HG03354 (cell line): ENCODE results near the gene FAM120AOS.
A peak's percentile ranks its signal among the peaks of the same experiment; 100 is the strongest.

ENCODE experiments used
- ATAC-seq: cut with Tn5 transposase; IDR thresholded peaks from one replicate; pipeline ENCODE4 v1.9.1; 2021; ENCODE audit warnings: mild to moderate bottlenecking; ENCODE audit not compliant: unreplicated experiment, poor library complexity, severe bottlenecking

Gene FAM120AOS

DNA sequence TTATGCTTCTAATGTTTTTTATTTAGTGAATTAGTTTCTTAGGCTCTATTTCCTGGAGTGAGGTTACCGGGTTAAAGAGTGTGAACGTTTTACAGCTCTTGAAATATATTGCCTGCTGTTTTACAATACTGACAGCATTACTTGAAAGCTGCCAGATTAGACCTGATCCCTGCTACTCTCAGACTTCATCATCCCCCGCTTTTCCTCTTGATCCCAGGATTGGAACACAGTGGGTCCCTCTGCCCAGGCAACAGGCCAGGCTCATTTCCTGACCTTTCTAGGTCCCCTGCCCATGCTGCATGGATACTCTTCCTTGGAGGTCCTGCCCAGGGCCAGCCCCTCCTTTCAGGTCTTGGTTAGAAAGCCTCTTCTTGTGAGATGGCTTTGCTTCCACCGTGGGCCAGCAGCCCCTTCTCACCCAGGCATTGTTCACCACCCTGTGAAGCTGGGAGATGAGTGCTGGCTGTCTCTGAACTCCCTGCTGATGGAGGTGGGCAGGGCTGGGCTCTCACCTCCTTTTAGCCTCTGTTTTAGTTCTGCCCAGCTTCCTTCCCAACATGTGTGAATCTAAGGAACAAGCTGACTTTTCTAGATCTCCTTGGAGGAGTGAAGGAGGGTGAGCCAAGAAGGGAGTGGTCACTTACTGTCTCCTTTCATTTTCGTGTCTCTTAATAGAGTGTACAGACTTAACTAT is 15.5 kb upstream of the FAM120AOS start:
- ATAC-seq = no peak

DNA sequence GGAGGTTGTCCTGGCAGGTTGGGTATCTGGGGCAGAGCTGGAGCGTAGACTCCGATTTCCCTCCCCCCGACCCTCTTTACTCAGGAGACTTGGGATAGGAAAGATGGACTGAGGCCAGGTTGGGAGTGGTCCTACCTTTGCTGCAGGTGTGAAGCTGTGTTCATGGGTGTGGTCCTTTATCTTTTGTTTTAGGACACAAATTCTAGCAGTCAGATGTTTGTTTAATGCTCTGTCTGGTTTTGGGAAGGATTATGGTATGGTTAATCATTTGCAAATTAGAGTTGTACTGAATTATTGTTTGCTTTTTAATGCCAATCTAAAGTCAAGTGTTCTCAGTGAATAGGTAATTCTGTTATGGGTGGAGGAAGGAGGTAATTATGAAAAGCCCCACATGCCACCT is 14.1 kb upstream of the FAM120AOS start:
- ATAC-seq = no peak

DNA sequence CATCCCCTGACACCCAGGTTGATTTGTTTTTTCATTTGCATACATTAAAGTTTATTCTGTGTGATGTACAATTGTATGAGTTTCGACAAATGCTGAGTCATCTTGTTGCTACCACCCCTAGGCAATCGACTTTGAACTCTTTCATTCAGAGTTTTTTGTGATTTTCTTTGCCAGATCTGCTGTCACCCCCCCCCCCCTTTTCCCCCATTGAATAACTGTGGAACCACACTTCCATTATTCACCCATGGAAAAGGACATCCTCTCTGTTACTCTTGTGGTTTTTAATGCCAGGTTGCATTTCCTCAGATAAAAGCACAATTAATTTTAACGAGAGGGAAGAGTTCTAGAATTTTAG is 13.7 kb upstream of the FAM120AOS start:
- ATAC-seq = no peak

DNA sequence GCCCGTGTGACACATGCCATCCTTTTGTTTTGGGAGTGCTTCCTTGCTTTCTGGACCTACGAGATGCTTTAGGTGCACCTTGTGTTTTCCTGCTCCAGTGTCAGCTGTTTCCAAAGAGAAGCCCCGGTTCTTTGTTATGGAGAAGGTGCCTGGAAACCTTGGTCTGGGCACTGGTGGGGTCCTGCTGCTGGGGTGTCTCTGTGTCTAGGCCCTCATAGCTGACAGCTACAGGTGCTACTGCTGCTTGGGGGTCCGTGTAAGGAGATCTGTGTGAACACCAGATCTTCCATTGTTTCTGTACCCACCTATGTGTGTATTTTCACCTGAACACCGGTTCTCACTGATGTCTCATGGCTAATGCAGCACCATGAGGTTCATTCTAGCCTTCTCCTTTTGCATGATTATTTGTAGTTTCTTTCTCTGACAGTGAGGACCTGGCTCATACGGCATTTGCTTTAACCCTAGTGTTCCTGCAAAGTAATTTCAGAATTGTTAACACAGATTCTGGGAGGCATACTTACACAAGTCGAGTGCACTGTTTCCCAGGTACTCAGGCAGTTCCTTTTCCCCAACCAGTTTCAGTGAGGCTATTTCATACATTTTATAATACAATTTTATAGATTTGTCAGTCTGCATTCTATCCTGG is 13.2 kb upstream of the FAM120AOS start:
- no peak for ATAC-seq

DNA sequence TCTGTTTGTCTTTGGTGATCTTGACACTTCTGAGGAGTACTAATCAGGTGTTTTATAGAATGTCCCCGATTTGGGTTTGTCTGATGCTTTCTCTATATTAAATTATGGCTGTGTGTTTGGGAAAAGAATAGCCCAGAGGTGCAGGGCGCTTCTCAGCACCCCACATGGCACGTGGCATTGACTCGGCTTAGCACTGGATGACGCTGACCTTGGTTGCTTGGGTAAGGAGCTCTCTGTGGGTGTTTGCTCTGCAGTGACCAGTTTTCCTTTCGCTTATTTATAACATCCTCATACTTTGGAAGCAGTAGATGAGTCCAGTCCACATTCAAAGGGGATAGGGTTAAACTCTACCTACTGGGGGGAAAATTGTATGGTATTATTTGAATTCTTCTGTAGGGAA is 12.5 kb upstream of the FAM120AOS start:
- no peak for ATAC-seq

DNA sequence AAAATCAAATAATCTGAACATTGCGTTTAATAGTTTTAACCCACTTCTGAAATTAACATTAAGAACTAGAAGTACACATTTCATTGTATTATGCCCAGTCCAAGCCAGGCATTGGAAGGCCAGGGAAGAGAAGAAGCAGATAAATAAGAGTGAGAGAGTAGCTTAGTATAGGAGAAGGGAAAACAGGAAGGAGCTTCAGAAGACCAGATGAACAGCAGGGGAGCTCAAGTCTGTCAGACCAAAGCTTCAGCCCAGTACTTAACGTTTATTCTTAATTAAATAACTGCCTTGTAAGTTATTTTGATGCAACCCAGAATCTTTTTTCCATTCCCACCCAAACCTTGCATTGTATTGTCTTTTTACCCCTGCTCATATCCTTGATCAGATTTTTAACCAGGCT is 11.5 kb upstream of the FAM120AOS start:
- ATAC-seq = no peak

DNA sequence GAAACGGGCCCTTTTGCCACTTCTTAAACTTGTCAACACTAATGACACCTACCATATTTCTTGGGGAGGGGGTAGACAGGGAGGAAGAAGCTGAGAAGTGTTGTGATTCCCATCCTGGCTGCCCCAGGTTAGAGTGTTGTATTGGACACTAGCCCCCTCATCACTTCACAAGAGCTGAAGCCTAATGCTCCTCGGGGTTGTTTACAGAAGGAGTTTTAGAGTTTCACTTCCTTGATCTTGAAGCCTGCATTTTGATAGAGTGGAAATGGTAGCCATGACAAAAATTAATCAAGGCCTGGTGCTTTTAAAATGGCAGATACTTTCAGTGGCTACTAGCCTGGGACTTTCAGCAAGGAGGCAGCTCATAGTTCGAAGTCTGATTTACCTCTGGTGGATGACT is 11.0 kb upstream of the FAM120AOS start:
- ATAC-seq = no peak

DNA sequence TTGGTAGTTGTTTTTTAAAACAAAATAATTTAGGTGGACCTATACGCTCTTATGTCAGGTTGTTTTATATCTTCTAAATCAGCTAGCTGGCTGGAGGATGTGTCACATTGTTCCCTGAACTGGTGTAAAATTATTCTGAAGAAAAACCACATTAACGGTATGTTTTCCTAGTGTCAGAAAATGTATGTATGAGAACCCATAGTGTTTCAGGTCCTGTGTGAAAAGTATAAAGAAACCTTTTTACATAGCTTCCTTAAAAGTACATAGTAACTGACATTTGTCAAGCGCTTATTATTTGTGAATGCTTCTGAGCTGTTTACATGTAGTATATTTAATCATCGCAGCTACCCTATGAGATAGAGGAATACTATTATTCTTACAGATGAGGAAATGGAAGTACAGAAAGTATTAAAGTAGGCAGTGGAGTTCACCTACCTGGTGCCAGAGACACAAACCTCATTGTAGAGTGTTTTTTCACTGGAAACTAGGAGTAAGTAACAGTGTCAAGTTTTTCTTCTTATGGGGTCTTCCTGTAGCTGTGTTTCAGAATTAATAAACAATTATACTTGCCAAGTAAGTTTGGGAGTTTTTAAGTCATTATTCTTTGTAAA is 10.4 kb upstream of the FAM120AOS start:
- ATAC-seq = no peak

DNA sequence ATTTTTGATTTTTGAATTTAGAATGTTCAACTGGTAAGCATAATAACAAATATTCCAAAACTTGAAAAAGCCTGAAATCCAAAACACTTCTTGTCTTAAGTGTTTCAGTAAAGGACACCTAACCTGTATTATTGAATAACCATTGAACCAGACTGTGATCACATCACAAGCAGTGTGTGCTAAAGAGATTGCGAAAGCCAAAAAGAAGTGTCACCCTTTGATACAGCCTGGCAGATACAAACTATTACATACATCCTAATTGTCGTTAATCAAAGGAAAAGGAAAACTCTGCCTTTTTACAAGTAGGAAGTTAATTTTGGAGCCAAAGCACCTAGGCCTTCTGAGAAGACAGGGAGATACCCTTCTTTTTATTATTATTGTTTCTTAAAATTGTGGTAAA is 8.4 kb upstream of the FAM120AOS start:
- ATAC-seq = no peak

DNA sequence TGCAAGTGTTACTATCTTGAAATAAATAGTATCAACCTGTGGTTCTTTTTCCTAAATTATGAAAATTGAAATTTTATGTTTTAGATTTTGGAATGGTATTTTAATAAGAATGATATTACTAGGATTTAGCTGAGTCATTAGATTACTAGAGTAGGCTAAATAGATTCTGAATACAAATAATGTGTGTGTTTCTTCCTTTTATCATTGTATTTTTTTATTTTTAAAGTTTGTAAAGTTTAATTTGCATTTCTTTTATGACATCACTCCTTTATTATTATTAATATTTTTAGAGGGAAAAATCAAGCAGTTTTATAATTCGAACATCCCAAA is 8.0 kb upstream of the FAM120AOS start:
- ATAC-seq = no peak

DNA sequence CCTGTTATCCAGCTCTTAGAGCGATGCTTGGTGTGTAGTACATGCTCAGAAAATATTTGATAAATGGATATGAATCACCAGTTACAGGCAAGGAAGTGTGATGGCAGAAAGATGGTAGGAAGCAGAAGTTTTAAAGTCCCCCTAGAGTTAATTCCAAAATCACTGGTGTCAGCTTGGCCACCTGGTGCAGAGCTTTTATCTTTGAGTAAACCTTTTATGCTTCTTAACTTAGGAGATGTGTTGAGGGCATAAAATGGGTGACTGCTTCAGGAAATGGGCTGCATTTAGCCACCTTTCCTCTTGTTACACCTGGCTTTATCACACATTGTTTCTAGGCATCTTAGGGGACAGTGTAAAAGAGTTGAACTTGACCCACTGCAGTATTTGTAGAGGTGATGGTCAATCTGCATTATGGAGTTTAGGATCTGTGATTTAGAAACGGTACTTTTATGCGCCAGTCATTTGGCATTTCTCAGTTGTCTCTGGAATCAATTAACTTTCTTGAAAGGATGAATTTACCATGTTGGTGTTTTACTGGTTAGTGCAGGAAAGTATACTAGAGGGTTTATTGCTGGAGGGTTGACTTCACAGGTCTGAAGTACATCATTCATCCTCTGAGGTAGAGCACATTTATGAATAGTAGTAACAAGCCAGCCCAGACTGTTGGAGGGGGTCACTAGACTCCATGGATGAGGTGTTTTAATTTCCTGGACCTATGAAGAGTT is 7.5 kb upstream of the FAM120AOS start:
- ATAC-seq = no peak

DNA sequence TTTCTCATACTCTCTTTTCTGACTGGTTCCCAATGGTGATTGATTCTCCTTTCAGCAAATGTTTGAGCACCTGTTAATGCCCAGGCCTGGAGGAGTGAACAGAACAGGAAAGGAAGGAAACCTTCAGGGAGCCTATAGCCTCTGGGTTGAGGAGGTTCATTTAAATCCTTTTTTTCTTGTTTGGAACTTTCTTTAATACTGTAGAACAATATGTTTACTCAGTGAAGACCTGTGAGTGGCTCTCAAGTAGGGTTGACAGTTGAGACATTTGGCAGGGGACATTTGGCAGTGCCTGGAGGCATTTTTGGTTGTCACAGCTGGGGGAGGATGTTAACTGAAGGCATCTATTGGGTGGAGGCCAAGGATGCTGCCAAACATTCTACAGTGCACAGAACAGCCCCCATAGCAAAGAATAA is 6.1 kb upstream of the FAM120AOS start:
- no peak for ATAC-seq

DNA sequence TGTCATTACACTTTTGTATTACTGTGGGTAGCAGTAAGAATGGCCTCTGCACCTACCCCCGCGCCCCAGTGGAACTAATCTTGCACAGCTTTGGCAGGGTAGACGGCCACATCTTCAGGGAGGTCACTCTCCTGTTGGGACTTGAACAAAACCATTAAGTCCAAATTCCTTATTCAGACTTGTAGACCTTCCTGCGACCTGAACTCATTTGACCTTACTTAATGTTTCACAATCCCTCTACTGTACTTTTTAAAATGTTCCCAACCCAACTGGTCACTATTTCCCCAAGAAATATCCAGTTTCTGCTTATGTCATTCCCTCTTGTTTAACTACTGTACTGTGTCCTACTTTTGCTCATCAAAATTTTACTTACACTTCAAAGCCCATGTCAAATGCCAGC is 5.3 kb upstream of the FAM120AOS start:
- ATAC-seq = no peak

DNA sequence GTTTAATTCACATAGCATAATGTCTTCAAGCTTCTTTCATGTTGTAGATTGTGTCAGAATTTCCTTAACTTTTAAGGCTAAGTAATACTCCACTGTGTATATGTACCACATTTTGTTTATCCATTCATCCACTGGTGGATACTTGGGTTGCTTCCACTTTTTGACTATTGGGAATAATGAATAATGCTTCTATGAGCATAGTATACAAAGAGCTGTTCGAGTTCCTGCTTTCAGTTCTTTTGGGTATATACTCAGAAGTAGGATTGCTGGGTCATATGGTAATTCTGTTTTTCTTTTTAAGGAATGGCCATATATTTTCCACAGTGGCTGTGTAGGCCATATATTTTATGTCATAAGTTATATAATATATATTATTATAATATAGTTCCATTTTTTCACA is 3.6 kb upstream of the FAM120AOS start:
- ATAC-seq = no peak

DNA sequence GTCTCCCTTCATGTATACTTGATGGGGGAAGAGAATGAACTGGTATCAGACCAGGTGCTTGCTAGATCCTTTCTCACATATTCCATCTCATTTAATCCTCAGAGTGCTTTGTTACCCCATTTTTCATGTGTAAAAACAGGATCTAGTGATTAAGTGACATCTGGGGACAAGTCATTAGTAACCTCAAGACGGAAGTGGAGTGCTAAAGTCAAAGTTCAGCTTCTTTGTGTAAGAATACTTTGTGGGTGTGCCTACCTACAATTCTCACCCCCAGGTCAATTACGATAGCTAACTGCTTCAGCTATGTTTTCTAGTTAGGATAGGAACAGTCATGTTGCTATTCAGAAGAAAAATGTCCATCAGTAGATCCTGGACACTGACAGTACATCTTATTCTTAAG is 3.1 kb upstream of the FAM120AOS start:
- ATAC-seq = no peak

DNA sequence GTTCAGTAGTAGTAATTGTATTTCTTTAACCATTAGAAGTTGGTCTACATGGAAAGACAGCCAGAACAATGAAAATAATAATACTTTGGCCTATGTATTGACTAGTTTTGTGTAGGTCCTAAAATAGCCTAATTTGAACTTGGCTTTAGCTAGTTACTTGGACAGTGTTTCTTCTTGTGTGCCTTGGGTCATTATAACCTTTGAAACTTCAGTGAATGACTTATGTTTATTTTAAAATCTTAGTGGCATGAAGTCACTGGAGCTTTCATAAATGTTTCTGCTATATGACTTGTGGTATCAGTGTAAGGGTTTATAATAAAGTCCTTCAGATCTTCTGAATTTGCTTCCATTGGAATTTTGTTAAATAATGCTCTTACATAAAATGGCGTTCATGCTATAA is 2.6 kb upstream of the FAM120AOS start:
- no peak for ATAC-seq

DNA sequence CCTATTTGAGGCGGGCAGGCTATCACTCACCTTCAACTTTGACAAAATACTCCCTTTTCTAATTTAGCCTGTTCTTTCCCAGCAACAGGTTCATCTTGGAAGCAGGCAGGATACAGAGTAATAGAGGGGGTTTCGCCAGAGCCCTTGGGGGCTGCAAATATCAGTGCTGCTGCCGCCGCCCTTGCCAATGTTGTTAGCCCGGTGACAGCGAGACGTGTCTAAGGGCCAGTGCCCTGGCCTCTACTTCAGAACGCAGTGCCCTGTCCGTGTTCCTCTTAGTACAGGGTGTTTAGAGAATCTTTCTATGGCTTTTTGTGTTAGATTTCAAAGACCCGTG is 703 bp downstream of the FAM120AOS start:
- ATAC-seq = no peak

DNA sequence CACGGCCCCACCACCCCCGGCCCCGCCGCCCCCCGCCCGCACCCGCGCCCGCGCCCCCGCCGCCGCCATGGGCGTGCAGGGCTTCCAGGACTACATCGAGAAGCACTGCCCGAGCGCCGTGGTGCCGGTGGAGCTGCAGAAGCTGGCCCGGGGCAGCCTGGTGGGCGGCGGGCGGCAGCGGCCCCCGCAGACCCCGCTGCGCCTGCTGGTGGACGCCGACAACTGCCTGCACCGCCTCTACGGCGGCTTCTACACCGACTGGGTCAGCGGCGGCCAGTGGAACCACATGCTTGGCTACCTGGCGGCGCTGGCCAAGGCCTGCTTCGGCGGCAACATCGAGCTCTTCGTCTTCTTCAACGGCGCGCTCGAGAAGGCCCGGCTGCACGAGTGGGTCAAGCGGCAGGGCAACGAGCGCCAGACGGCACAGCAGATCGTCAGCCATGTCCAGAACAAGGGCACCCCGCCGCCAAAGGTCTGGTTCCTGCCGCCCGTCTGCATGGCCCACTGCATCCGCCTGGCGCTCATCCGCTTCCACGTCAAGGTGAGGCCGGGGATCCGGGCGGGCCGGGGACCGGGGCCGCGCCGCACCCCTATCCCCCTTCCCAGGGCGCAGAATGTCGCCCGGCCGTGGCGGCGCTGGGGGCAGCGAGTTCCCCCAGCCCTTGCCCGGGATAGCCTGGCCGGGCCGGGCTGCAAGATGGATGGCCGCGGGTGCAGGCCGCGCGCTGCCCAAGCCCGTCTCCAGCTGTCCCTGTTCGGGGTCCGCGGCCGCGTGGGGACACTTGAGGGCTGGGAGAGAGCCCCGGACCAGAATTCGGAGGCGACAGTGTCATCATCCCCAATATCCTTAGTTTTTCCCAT is 1.3 kb downstream of the FAM120AOS start:
- peak; percentile 25 for ATAC-seq

DNA sequence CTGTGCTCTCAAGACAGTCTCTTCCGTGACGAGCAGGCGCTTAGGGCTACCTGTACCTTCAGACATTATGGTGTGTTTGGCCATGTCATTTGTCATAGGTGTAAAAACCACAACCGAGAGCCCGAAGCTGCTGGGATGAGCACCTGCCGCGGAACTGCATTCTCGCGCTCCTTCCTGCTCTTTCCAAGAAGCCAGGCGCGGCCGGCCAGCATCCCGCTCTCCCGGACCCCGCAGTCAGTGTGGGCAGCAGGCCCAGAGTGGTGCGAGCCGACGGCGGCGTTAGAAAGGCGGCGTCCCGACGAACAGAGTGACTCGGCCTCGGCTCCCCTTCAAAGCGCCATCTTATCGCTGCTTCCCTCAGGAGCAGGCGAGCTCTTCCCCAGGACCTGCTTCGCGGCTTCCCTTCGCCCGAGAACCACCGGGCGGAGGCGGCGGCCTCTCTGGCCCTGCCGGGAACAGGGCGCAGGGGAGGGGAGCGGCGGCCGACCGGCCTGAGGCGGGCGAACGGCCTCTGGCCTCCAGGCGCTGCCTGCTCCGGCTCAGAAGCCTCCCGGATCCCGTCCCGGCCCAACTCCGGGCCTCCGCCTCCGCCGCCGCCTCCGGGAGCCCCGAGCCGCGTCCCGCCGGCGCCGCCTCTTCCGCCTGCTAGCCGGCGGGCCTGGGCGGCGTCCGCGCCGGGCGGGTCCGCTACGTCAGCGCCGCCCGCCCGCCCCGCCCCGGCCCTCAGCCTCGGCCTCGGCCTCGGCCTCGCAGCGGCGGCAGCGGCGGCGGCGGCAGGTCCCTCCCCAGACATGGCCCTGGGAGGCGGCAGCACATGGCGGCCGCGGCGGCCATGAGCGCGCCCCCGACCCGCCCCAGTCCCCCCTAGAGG is 2.2 kb downstream of the FAM120AOS start, which contains the start of gene FAM120A:
Gene FAM120A (plus strand): TSS at position 741 of the 871 bp plus-strand sequence. CDS start 231 bp downstream, outside the sequence.
- ATAC-seq = peak; percentile 64
